Measurements from ENCODE around the gene RNF133. TPM values are rescaled to one million over a fixed set of nuclear protein-coding genes. Genes with fewer than 3 reads are reported as not detected.
A peak's percentile ranks its signal among the peaks of the same experiment; 100 is the strongest.

RNF133 gene
- 0.54 and 2.0 TPM in 2 replicates for total RNA-seq (ENCODE audit: low replicate concordance)

GRCh38 chr7:122699017-122699416 is at the start of gene RNF133:
Gene RNF133, minus strand, starts transcription at chr7:122699117. Its CDS starts 199 bp downstream, at chr7:122698918.
- no peak for TF ChIP-seq CTCF (IDR thresholded peaks at IDR 0.05; ENCODE audit: insufficient read depth, low read length)
- H3K4me3 ChIP-seq (ENCODE audit: low read depth, low read length) = no peak within 1 kb of the TSS
- DNase-seq (ENCODE audit: low read depth) = no peak

- no peak overlapping the region for H3K4me3 ChIP-seq (ENCODE audit: low read depth, low read length)
- TF ChIP-seq CTCF (IDR thresholded peaks at IDR 0.05; ENCODE audit: insufficient read depth, low read length) = no peak
- DNase-seq (ENCODE audit: low read depth) = no peak
Observed at GRCh38 chr7:122748195-122748594, 49.3 kb upstream of the RNF133 start.

- no peak for TF ChIP-seq CTCF (IDR thresholded peaks at IDR 0.05; ENCODE audit: insufficient read depth, low read length)
- no peak overlapping the region for H3K4me3 ChIP-seq (ENCODE audit: low read depth, low read length)
- no peak for DNase-seq (ENCODE audit: low read depth)
Observed at GRCh38 chr7:122746948-122747347, 48.0 kb upstream of the RNF133 start.

- TF ChIP-seq CTCF (IDR thresholded peaks at IDR 0.05; ENCODE audit: insufficient read depth, low read length) = no peak
- no peak overlapping the region for H3K4me3 ChIP-seq (ENCODE audit: low read depth, low read length)
Observed at GRCh38 chr7:122743211-122743610, 44.3 kb upstream of the RNF133 start.

GRCh38 chr7:122738947-122739346 is 40.0 kb upstream of the RNF133 start:
- TF ChIP-seq CTCF (IDR thresholded peaks at IDR 0.05; ENCODE audit: insufficient read depth, low read length) = no peak
- H3K4me3 ChIP-seq (ENCODE audit: low read depth, low read length) = no peak overlapping the region
- DNase-seq (ENCODE audit: low read depth) = peak; percentile 1

More at GRCh38 chr7:122743211-122743610, 44.3 kb upstream of the RNF133 start:
- DNase-seq (ENCODE audit: low read depth) = no peak

- no peak overlapping the region for H3K4me3 ChIP-seq (ENCODE audit: low read depth, low read length)
- TF ChIP-seq CTCF (IDR thresholded peaks at IDR 0.05; ENCODE audit: insufficient read depth, low read length) = no peak
- DNase-seq (ENCODE audit: low read depth) = no peak
Observed at GRCh38 chr7:122736183-122736582, 37.3 kb upstream of the RNF133 start.

GRCh38 chr7:122727759-122728158 is 28.8 kb upstream of the RNF133 start:
- DNase-seq (ENCODE audit: low read depth) = no peak
- TF ChIP-seq CTCF (IDR thresholded peaks at IDR 0.05; ENCODE audit: insufficient read depth, low read length) = no peak

More at GRCh38 chr7:122727759-122728158, 28.8 kb upstream of the RNF133 start:
- no peak overlapping the region for H3K4me3 ChIP-seq (ENCODE audit: low read depth, low read length)

Data from fibroblast of the aortic adventitia (primary cell).